Neural progenitor cell (in vitro differentiated cells): ENCODE data around the gene TMEM263.

ENCODE experiments used
- EZH2 ChIP-seq: fragments of 200-600 bp; sonication (generic); IDR thresholded peaks from 2 replicates; pipeline ENCODE4 v1.6.1; 2017; ENCODE audit warnings: antibody characterized with exemption, mild to moderate bottlenecking, moderate library complexity
- TF ChIP-seq, protein P1 (sequence below): fragments of 200-600 bp; sonication (generic); IDR thresholded peaks from 2 replicates; pipeline ENCODE4 v1.5.1; 2017; ENCODE audit warnings: antibody characterized with exemption, mild to moderate bottlenecking

DNA sequence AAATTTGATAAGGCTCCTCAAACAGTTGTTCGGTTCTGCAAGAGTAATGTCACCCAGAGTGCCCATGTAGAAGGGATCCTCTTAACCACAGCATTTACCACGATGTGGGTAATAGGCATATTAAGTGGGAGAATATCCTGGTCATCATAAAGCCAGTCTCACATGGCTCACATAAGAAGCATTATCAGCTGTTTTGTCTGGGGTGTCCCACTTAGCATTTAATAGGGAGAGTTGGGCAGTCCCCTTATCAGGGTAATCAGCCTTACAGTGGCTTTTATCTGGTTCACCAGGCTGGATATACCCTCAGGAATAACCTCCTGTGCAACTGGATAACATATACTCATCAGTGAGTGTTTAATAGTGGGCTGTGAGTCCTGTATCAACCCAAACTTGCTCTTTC, 12.9 kb upstream of the TMEM263 start:
- TF ChIP-seq, protein P1, sequence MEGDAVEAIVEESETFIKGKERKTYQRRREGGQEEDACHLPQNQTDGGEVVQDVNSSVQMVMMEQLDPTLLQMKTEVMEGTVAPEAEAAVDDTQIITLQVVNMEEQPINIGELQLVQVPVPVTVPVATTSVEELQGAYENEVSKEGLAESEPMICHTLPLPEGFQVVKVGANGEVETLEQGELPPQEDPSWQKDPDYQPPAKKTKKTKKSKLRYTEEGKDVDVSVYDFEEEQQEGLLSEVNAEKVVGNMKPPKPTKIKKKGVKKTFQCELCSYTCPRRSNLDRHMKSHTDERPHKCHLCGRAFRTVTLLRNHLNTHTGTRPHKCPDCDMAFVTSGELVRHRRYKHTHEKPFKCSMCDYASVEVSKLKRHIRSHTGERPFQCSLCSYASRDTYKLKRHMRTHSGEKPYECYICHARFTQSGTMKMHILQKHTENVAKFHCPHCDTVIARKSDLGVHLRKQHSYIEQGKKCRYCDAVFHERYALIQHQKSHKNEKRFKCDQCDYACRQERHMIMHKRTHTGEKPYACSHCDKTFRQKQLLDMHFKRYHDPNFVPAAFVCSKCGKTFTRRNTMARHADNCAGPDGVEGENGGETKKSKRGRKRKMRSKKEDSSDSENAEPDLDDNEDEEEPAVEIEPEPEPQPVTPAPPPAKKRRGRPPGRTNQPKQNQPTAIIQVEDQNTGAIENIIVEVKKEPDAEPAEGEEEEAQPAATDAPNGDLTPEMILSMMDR, result no peak
- no peak for TF ChIP-seq EZH2
